ENCODE results near the gene TXNRD1.

GRCh38 chr12:104234926-104235499, 19.4 kb downstream of the TXNRD1 start:
- TF ChIP-seq POLR2A (IDR thresholded peaks at IDR 0.05; ENCODE audit: low read length) (no peak), GATA1 (IDR thresholded peaks at IDR 0.05; ENCODE audit: low read depth, low read length) (no peak)

Data from erythroblast (primary cell).